NCI-H774 (cell line): Measurements from ENCODE around the gene PARP8.

ENCODE experiments used
- DNase-seq: peaks from one replicate; lab custom pipeline; 2025; lab: John Stamatoyannopoulos, UW

The PARP8 gene

DNA sequence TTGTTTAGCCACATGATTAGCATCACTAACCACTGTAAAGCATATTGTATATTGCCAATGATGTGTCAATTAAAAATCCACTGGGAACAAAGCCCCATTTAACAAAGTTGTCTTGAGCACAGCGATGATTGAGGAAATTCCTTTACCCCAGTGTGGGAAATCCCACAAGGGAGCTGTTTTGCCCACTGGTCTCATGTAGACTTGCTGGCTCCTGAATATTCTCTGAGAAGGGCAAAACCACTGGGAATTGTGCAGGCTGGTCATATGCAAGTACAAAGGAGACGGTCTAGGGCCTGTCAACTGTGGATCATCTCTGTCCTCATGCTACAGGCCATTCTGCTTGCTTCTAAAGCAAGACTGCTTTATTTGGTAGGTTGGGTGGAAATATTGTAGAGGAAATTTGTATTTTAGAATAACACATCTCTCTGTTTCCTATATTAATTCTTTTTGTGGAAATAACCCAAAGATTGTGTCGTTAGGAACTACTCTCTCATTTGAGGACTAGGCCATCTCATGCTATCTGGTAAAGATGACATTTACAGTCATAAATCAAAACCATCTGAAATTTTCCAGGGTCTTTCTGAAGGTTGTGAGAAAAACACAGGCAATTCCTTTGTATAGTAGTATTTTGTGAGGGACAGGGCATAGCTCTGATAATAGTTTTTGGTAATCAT, 60.2 kb downstream of the PARP8 start:
- DNase-seq, result no peak

- DNase-seq, result no peak
These were observed 60.7 kb downstream of the PARP8 start for GRCh38 chr5:50727149-50727496.

GRCh38 chr5:50727845-50728244, 61.4 kb downstream of the PARP8 start:
- no peak for DNase-seq

- DNase-seq, result no peak
These were observed 63.9 kb downstream of the PARP8 start for GRCh38 chr5:50730336-50730735.

DNA sequence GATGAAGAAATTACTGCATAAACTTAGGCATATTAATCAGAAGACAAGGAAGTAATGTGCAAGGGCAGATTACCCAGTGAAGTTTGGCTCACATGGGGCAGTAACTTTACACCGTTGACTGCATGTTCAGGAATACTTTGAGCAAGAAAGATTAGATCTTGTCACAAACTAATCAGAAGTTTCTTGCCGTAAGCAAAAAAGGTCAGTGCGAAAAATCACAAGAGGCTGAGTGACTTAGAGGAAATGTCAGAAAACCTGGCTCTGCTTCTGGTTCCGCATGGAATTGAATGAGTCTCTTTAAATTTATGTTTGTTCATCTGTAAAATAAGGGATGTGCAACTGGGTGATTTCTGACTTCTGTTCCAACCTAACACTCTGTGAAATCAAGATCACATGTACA, 64.4 kb downstream of the PARP8 start:
- DNase-seq, result no peak

DNA sequence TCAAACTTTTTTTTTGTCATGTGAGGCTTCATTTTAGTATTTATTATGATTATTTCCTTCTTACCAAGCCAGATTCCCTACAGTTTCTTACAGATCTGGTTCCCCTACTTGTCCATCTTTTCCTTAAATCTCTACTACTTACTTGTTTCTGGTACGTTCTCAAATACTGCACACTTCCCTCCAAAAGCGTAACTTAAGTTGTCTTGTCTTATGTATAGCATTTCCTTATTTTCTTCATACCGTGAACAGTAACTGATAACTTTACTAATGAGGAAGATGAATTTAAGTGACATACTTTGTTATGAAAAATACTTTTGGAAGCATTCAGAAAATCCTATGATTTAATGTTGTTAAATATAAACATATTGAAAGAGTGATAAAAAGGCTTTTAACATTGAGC, 67.3 kb downstream of the PARP8 start:
- no peak for DNase-seq

DNA sequence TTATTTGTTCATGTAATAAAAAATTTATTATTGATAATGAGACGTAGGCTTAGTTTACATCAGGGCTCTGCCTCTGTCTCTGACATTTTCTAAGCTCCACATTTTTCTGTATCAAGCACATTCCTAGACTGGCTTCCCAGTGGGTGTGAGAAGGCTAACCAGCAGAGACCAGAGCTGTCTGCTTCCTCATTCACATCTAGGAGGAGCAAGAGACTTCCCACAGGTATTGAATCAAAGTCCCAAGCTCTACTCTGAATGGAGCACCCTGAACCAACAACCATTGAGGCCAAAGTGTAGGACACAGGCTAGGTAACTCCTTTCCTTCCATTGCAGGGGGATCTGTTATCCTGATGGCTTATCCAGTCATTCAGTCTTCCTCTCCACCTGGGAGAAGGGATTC, 72.4 kb downstream of the PARP8 start:
- DNase-seq, result no peak

GRCh38 chr5:50740832-50741231, 74.4 kb downstream of the PARP8 start:
- no peak for DNase-seq

- no peak for DNase-seq
These were observed 78.3 kb downstream of the PARP8 start for GRCh38 chr5:50744776-50745175.

DNA sequence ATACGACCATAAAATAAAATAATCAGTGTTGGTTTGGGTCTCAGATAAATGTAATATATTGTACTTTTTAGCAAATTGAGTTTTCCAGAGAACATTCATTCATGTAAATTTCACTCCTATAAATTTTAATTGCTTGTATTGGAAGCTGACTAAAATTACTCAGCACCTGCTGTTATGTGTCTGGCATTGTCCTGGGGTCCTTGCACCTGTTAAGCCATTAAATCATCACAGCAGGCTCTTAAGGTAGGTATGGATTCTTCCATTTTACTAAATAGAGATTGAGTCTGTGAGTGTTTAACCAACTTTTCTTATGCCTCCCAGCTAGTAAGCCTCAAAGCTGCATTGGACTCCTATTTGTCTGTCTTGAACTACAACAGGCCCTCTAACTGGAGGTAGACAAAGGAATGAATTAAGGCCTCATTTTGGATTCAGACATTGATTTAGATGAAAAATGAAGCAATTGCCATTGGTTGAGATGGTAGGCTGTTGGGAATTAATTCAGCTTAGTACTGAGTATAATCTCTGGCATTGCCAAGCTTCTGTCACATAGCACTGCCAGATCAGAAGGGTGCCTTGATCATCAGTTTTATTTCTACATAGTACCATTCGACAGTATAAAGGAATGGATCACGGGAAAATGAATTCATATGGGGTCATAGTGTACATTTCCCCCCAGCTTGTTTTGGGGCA, 78.9 kb downstream of the PARP8 start:
- DNase-seq, result peak; percentile 41

- DNase-seq, result no peak
These were observed 82.7 kb downstream of the PARP8 start for GRCh38 chr5:50749181-50749580.

DNA sequence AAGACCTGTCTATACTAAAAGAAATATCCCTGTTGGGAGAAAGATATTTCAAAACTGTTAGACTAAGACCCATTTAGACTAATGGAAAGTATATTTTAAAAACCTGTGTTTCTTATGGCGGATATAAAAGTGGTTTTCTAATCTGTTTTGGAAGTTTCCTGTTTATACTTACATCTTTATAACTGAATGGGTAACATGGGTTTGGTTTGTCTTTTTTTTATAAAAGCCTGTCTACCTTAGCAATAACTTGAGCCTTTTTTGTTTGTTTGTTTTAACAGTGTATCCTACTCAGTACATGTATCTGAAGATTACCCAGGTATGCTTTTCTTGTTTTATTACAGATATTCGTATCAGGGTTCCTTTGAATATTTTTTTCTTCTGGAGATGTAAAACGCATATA, 83.4 kb downstream of the PARP8 start:
- DNase-seq, result no peak

DNA sequence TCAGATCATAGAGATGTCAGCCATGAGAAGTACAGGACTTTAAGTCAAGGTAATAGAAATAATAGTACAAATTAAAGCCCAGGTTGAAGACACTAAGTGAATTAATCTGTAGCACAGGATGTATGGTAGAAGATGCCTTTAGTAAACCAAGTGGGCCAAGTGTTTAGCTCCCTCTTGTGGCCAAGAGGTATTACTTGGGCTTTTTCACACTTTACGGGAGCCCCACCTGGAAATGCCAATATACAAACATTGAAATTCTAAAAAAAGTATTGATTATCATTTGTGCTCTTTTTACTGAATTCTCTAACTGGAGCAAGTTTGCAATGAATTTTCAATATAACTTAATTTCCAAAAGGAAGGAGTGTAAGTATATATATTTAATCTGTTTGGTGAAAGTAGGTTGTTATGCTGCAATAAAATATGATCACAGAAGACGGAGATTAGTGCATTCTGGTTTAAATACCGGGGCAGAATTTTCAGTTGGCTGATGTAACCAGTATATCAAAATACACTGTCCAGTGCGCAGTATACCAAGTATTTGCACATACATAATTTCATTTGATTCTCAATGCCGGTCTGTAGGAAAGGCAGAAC, 84.7 kb downstream of the PARP8 start:
- no peak for DNase-seq

DNA sequence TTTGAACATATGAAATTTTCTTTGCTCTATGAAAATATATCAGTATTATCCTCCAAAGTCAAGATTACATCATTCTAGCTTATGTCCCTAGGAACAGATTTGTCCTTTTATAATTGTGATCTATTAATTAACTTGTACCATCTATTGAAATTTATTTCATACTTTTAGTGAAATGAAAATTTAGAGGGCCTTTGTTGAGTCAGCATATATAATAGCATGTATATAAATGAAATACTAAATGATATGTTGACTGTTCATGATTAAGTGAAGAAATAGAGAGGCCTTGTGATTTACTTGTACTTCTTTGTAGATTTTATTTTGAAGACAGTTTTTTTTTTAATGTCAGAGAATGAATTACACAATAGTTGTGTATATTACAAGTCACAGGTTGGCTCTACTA, 86.4 kb downstream of the PARP8 start:
- DNase-seq, result no peak

- DNase-seq, result no peak
These were observed 93.3 kb downstream of the PARP8 start for GRCh38 chr5:50759526-50760270.

GRCh38 chr5:50763351-50763750, 96.9 kb downstream of the PARP8 start:
- DNase-seq, result no peak

DNA sequence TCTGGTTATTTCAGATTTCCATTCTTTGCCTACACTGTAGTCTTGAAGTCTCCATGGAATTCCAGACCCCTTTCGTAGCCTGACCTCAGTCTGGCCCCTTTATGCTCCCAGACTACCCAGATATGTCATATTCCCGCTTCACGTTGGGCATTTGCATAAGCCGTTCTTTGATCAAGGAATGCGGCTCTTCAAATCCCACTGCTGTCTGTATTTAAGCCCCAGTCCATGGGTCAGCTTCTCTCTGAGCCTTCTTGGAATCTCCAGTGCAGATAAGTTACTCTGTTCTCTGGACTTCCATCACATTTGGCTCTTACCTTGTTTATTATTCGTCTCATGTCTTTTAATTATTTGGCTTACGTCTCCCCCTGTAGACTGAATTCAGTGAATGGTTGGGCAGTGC, 97.4 kb downstream of the PARP8 start:
- no peak for DNase-seq

DNA sequence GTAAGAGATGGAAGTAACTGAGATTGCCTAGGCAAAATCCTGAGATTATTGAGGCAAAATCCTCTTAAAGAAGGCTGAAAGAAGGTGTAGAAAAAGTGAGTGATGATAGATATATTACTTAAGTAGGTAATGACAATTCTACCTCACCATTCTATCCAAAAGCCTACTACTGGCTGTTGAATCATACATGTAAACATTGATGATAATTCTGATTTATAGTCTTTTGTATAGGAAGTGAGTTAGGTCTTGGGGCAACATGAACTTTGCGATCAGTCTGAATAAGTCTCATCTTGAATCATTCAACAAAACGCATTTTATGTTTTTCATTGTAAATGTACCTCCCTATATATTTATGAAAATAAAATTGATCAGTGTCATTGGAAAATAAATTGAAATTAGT, 99.6 kb downstream of the PARP8 start:
- DNase-seq, result no peak

DNA sequence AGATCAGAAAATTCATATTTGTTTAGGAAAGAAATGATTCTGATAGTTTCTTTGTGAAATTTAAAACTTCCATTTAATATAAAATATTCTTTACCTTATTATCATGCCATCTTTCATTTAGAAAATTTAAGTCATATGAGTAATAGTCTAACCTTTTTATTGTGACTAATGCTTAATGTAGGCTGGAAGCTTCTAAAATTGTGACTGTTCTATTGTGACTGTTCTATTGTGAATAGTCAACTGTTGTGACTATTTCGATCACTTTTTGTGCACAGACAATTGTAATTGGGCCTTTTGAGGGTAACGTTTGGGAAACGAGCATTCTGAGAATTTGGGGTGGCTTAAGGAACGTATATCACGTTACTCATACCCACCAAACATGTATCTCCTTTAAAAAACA, 100.0 kb downstream of the PARP8 start:
- DNase-seq, result no peak

DNA sequence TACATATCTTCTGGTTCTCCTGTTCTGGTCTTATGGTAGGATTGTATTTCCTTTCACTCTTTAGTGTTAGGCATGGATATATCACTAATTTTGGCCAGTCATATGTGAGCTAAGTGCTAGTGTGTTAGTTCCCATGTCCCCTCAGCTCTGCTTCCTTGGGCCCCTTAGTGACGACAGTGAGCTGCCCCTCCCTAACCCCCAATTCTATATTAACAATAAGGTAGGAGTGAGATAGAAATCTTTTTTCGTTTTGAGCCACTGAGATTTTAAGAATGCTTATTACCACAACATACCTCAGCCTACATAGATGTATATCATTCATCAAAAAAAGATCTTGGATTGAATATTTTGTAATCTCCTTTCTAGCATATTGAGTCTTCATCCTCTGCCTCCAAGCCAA, 100.5 kb downstream of the PARP8 start:
- DNase-seq, result no peak

- DNase-seq, result no peak
These were observed 101.2 kb downstream of the PARP8 start for GRCh38 chr5:50767588-50767987.

- DNase-seq, result no peak
These were observed 102.2 kb downstream of the PARP8 start for GRCh38 chr5:50768634-50769033.

GRCh38 chr5:50770441-50770840, 104.0 kb downstream of the PARP8 start:
- DNase-seq, result no peak
